ENCODE measurements around the gene B3GALT6. TPM values are rescaled to one million over a fixed set of nuclear protein-coding genes. Genes with fewer than 3 reads are reported as not detected.

Gene B3GALT6
- total RNA-seq, 1 experiment from 2014 or later = 24.6 TPM

DNA sequence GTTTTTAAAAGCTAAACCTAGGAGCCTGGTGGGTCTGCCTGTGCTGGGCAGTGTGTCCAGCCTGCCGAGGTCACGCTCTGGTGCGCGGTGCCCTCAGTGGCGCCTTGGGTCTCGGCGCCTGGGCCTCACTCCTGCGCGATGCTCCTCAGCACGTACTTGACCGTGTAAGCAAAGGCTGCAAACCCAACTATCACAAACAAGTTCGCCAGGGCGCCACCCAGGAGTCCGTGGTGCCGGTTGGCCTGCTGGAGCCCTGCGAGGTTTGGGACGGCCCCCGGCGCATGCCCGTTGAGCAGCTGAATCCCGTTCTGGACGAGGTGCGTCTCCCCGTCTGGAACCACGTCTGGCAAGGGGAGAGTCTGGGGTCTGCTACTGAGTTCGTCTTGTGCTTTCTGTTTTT lies 23.0 kb downstream of the B3GALT6 start:
- Mint-ChIP-seq H3K4me1 (ENCODE audit: insufficient read depth, unreplicated experiment) (peaks cover 22% of the 10 kb centered on the region), H3K27ac (ENCODE audit: low read depth, unreplicated experiment) (no peak overlapping the region), H3K36me3 (ENCODE audit: insufficient read depth, unreplicated experiment) (peaks cover 61% of the 10 kb centered on the region), H3K27me3 (ENCODE audit: insufficient read depth, unreplicated experiment) (no peaks in the 10 kb centered on the region), H3K9me3 (ENCODE audit: unreplicated experiment) (no peaks in the 10 kb centered on the region), H3K4me3 (ENCODE audit: unreplicated experiment) (no peak overlapping the region)
- ChIA-PET POLR2A (interaction anchor here (0.6 kb wide), 1 partner anchor 313 kb away, joined by 3 read pairs; no protein-coding TSS in a partner anchor), CTCF (no interaction called here)
- TSS peak; percentile 74 for BruUV-seq (replicated peaks)
- no peak for DNase-seq (ENCODE audit: unreplicated experiment)
- no peak for TF ChIP-seq CTCF (IDR thresholded peaks at IDR 0.05; ENCODE audit: unreplicated experiment)
- intact Hi-C loops (cut with micrococcal nuclease) = no loop called here

GRCh38 chr1:1255611-1256010 lies 23.6 kb downstream of the B3GALT6 start:
- intact Hi-C loops (cut with micrococcal nuclease) = no loop called here
- CTCF ChIA-PET = no interaction called here
- H3K4me1 Mint-ChIP-seq (ENCODE audit: insufficient read depth, unreplicated experiment) = peaks cover 22% of the 10 kb centered on the region
- no peak for DNase-seq (ENCODE audit: unreplicated experiment)
- POLR2A ChIA-PET = no interaction called here
- H3K27ac Mint-ChIP-seq (ENCODE audit: low read depth, unreplicated experiment) = no peak overlapping the region
- no peak for TF ChIP-seq CTCF (IDR thresholded peaks at IDR 0.05; ENCODE audit: unreplicated experiment)
- no peak overlapping the region for H3K4me3 Mint-ChIP-seq (ENCODE audit: unreplicated experiment)
- no TSS peak for BruUV-seq (replicated peaks)
- H3K36me3 Mint-ChIP-seq (ENCODE audit: insufficient read depth, unreplicated experiment) = peaks cover 65% of the 10 kb centered on the region
- no peaks in the 10 kb centered on the region for H3K27me3 Mint-ChIP-seq (ENCODE audit: insufficient read depth, unreplicated experiment)
- H3K9me3 Mint-ChIP-seq (ENCODE audit: unreplicated experiment) = no peaks in the 10 kb centered on the region

DNA sequence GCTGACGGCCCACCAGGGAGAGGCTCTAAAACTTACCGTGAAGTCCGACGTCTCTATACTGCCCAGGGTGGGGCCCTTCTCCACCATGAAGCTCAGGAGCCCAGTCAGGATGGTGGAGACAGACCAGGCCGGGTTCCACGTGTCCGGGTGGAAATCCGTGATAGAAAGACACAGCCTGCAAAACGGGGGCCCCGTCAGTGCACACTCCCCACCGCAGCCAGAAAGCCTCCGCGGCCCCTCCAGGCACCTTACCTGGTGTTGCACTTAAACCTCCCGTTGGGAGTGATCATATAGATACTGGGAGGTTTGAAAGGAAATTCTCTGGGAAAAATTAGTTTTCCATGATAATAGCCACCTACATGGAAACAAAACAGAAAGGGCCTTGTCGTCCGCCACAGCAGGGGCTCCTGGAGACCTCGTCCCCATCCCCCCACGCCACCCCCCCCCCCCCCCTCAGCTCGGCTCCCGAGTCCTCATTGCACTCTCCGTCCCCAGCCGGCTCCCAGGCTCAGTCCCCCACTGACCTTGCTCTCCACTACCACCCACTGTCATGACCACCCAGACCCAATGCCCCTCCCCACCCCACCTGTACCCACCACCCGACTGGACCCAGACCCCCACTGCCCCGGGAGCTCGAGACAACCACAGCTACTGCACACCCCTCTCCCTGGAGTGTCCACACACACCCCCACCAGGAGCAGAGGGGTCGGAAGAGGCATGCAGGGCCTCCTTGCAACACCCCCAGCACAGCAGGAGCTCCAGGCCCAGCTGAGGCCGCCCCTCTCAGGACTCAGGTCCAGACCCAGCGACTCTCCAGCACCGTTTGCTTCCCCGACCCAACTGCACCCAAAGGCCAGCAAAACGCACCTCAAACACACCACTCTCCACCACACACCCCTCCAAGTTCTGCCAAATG lies 25.2 kb downstream of the B3GALT6 start:
- POLR2A ChIA-PET = interaction anchor here (0.6 kb wide), 1 partner anchor 51 kb away, joined by 3 read pairs; the partner anchor contains the start of gene TNFRSF18
- peaks cover 17% of the 10 kb centered on the region for H3K4me1 Mint-ChIP-seq (ENCODE audit: insufficient read depth, unreplicated experiment)
- CTCF ChIA-PET = no interaction called here
- intact Hi-C loops (cut with micrococcal nuclease) = no loop called here
- H3K36me3 Mint-ChIP-seq (ENCODE audit: insufficient read depth, unreplicated experiment) = peaks cover 75% of the 10 kb centered on the region
- no peak for TF ChIP-seq CTCF (IDR thresholded peaks at IDR 0.05; ENCODE audit: unreplicated experiment)
- no peak for DNase-seq (ENCODE audit: unreplicated experiment)
- H3K27me3 Mint-ChIP-seq (ENCODE audit: insufficient read depth, unreplicated experiment) = no peaks in the 10 kb centered on the region
- H3K27ac Mint-ChIP-seq (ENCODE audit: low read depth, unreplicated experiment) = no peak overlapping the region
- no peaks in the 10 kb centered on the region for H3K9me3 Mint-ChIP-seq (ENCODE audit: unreplicated experiment)
- H3K4me3 Mint-ChIP-seq (ENCODE audit: unreplicated experiment) = no peak overlapping the region
- BruUV-seq (replicated peaks) = no TSS peak

- peaks cover 17% of the 10 kb centered on the region for H3K4me1 Mint-ChIP-seq (ENCODE audit: insufficient read depth, unreplicated experiment)
- TF ChIP-seq CTCF (IDR thresholded peaks at IDR 0.05; ENCODE audit: unreplicated experiment) = no peak
Measured at GRCh38 chr1:1259119-1259488, 27.1 kb downstream of the B3GALT6 start.

More at GRCh38 chr1:1259119-1259488, 27.1 kb downstream of the B3GALT6 start:
- Mint-ChIP-seq H3K36me3 (ENCODE audit: insufficient read depth, unreplicated experiment) (peaks cover 63% of the 10 kb centered on the region), H3K27ac (ENCODE audit: low read depth, unreplicated experiment) (peak overlapping the region; percentile 32), H3K9me3 (ENCODE audit: unreplicated experiment) (no peaks in the 10 kb centered on the region), H3K4me3 (ENCODE audit: unreplicated experiment) (no peak overlapping the region), H3K27me3 (ENCODE audit: insufficient read depth, unreplicated experiment) (no peaks in the 10 kb centered on the region)
- ChIA-PET POLR2A (interaction anchor here (0.6 to 0.7 kb wide), 2 partner anchors 15 to 28 kb away, joined by 3 read pairs; partner anchors contain the start of genes B3GALT6, SDF4 and UBE2J2), CTCF (no interaction called here)
- intact Hi-C loops (cut with micrococcal nuclease) = no loop called here
- no TSS peak for BruUV-seq (replicated peaks)
- DNase-seq (ENCODE audit: unreplicated experiment) = no peak
